Smooth muscle cell of the pulmonary artery (primary cell): ENCODE measurements around the gene LDHAL6B. TPM values are rescaled to one million over a fixed set of nuclear protein-coding genes. Genes with fewer than 3 reads are reported as not detected.

Source experiments
- total RNA-seq: library from RNA; depleted of rRNA; stranded (reverse); fragments of >200 nt; gene quantifications from 2 replicates; pipeline ENCODE4 v1.2.3, GENCODE V29; 2014

The LDHAL6B gene
- total RNA-seq = not detected in 2 replicates

GRCh38 chr15:59206623-59207183 lies at the start of gene LDHAL6B:
LDHAL6B (plus strand) TSS chr15:59206843; CDS start chr15:59206941, 98 bp downstream.

Other genes starting within 250 kb of the LDHAL6B start
- 27.2 and 27.8 TPM in 2 replicates for gene RNF111, start 219.2 kb upstream of the LDHAL6B start, total RNA-seq
- gene CCNB2, start 101.7 kb upstream of the LDHAL6B start, total RNA-seq = 4.0 and 11.1 TPM in 2 replicates
- gene MYO1E, start 166.0 kb downstream of the LDHAL6B start, total RNA-seq = 122 and 124 TPM in 2 replicates
- 0.20 and 0.33 TPM in 2 replicates for gene FAM81A, start 231.3 kb downstream of the LDHAL6B start, total RNA-seq